DND-41 (cell line): ENCODE data around the gene KCTD4.

ENCODE experiments used
- ATAC-seq: fragments of 200-7000 bp; cut with Tn5 transposase; 3 replicates; pipeline ENCODE4 v1.9.1; 2021; ENCODE audit warnings: low read depth; ENCODE audit not compliant: insufficient read depth
- DNase-seq: peaks from one replicate; pipeline ENCODE4 v3.0.0-alpha.2; 2020
- H2AFZ ChIP-seq: 2 replicates; pipeline ENCODE4 v1.6.0; 2012; ENCODE audit warnings: low read depth, low read length
- H3K27ac ChIP-seq: 2 replicates; pipeline ENCODE4 v1.5.1; 2012; ENCODE audit warnings: low read length, inconsistent platforms
- H3K27me3 ChIP-seq: fragments of 200-600 bp; sonication (generic); 2 replicates; pipeline ENCODE4 v1.6.0; 2012; ENCODE audit warnings: low read length, mild to moderate bottlenecking, inconsistent platforms; ENCODE audit not compliant: insufficient read depth, poor library complexity
- H3K36me3 ChIP-seq: 2 replicates; pipeline ENCODE4 v1.5.1; 2012; ENCODE audit warnings: low read length, inconsistent platforms; ENCODE audit not compliant: insufficient read depth
- H3K4me1 ChIP-seq: 2 replicates; pipeline ENCODE4 v1.5.1; 2012; ENCODE audit warnings: mild to moderate bottlenecking, low read length; ENCODE audit not compliant: insufficient read depth
- H3K4me2 ChIP-seq: 2 replicates; pipeline ENCODE4 v1.6.0; 2012; ENCODE audit warnings: mild to moderate bottlenecking, moderate library complexity, low read length, inconsistent platforms; ENCODE audit not compliant: insufficient read depth
- H3K4me3 ChIP-seq, 2 experiments: fragments of 200-600 bp in 1 of 2; shearing (Covaris generic) in 1 of 2; 2 replicates each; pipeline ENCODE4 v1.5.1; 2012 to 2016; ENCODE audit warnings: inconsistent platforms in 2 of 2, low read length in 2 of 2, mild to moderate bottlenecking in 2 of 2, low read depth in 1 of 2, moderate library complexity in 1 of 2
- H3K79me2 ChIP-seq: 2 replicates; pipeline ENCODE4 v1.6.0; 2012; ENCODE audit warnings: low read length, inconsistent platforms; ENCODE audit not compliant: insufficient read depth
- H3K9ac ChIP-seq: 2 replicates; pipeline ENCODE4 v1.6.0; 2012; ENCODE audit warnings: low read depth, mild to moderate bottlenecking, inconsistent platforms, low read length, moderate library complexity
- H3K9me3 ChIP-seq: 2 replicates; pipeline ENCODE4 v1.5.1; 2012; ENCODE audit warnings: low read length, moderate library complexity, mild to moderate bottlenecking, inconsistent platforms; ENCODE audit not compliant: insufficient read depth, severe bottlenecking
- H4K20me1 ChIP-seq: 2 replicates; pipeline ENCODE4 v1.6.0; 2012; ENCODE audit warnings: low read length; ENCODE audit not compliant: insufficient read depth
- CTCF ChIP-seq: IDR thresholded peaks from 2 replicates; pipeline ENCODE4 v1.5.1; 2012; ENCODE audit warnings: borderline replicate concordance, low read length, moderate library complexity, mild to moderate bottlenecking; ENCODE audit not compliant: poor library complexity, severe bottlenecking; ENCODE audit errors: extremely low read depth
- EZH2 ChIP-seq: IDR thresholded peaks from 3 replicates; pipeline ENCODE4 v1.6.1; 2012; ENCODE audit warnings: borderline replicate concordance, low read depth, mild to moderate bottlenecking, moderate library complexity, low read length, inconsistent platforms; ENCODE audit not compliant: severe bottlenecking

Gene KCTD4

GRCh38 chr13:45167611-45168554, 33.0 kb downstream of the KCTD4 start:
- ATAC-seq (no peak), DNase-seq (no peak)
- H2AFZ ChIP-seq, result no peak overlapping the region
- no peaks in the 10 kb centered on the region for H3K27me3 ChIP-seq
- no peak overlapping the region for H3K9ac ChIP-seq
- no peaks in the 10 kb centered on the region for H3K9me3 ChIP-seq
- H3K4me1 ChIP-seq, result no peaks in the 10 kb centered on the region
- no peaks in the 10 kb centered on the region; the same call in 1 of the 2 replicates for H3K79me2 ChIP-seq
- no peak overlapping the region for H3K27ac ChIP-seq
- no peak for TF ChIP-seq EZH2
- TF ChIP-seq CTCF, result no peak
- H3K36me3 ChIP-seq, result no peaks in the 10 kb centered on the region
- H4K20me1 ChIP-seq, result no peaks in the 10 kb centered on the region
- H3K4me2 ChIP-seq, result no peak overlapping the region
- H3K4me3 ChIP-seq, result no peak overlapping the region

GRCh38 chr13:45166858-45167257, 34.0 kb downstream of the KCTD4 start:
- Histone ChIP-seq H2AFZ (no peak overlapping the region), H3K4me3 (no peak overlapping the region), H3K27ac (no peak overlapping the region), H3K36me3 (peaks cover 3% of the 10 kb centered on the region; the same call in 1 of the 2 replicates), H3K4me2 (no peak overlapping the region), H3K9me3 (no peaks in the 10 kb centered on the region), H3K27me3 (no peaks in the 10 kb centered on the region), H4K20me1 (no peaks in the 10 kb centered on the region), H3K79me2 (no peaks in the 10 kb centered on the region; the same call in 1 of the 2 replicates), H3K9ac (no peak overlapping the region), H3K4me1 (no peaks in the 10 kb centered on the region)
- ATAC-seq (no peak), DNase-seq (no peak)
- TF ChIP-seq EZH2 (no peak), CTCF (no peak)

DNA sequence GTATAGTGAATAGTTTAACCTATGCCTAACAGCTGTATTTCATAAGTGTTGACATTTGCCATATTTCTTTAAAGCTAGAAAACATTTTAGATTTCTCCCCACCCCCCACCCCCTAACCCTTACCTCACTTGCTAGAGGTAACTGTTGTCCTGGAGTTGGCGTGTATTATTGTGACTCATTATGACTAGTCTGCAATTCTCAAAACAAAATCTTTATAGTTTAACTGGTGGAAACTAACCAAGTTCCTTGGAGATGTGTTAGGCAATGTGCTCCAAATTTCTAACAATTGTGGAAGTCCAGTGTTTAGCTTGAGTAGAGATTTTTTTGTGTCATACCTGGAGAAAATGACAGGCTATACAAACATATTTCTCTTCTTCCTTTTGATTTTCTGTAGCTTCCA, 38.0 kb downstream of the KCTD4 start:
- Histone ChIP-seq H3K79me2 (no peaks in the 10 kb centered on the region; the same call in 1 of the 2 replicates), H3K4me2 (no peak overlapping the region), H3K4me1 (no peaks in the 10 kb centered on the region), H3K9me3 (no peaks in the 10 kb centered on the region), H3K9ac (no peak overlapping the region), H3K27me3 (no peaks in the 10 kb centered on the region), H3K36me3 (peaks cover 15% of the 10 kb centered on the region), H4K20me1 (no peaks in the 10 kb centered on the region), H3K4me3 (no peak overlapping the region), H2AFZ (no peak overlapping the region), H3K27ac (no peak overlapping the region)
- ATAC-seq (no peak), DNase-seq (no peak)
- no peak for TF ChIP-seq EZH2
- TF ChIP-seq CTCF, result no peak
